NCI-H2107 treated with DMSO at 0.1 percent for 48 hours (cell line): ENCODE data around the gene CACNG5.
"Not testable (repeated sequence)": the region's sequence is repeated elsewhere in the genome, so short reads cannot be mapped to it uniquely, and the experiment has no call there.

ENCODE experiments used
- DNase-seq: peaks from one replicate; lab custom pipeline; 2025; ENCODE audit not compliant: unreplicated experiment; lab: John Stamatoyannopoulos, UW

CACNG5 gene

DNA sequence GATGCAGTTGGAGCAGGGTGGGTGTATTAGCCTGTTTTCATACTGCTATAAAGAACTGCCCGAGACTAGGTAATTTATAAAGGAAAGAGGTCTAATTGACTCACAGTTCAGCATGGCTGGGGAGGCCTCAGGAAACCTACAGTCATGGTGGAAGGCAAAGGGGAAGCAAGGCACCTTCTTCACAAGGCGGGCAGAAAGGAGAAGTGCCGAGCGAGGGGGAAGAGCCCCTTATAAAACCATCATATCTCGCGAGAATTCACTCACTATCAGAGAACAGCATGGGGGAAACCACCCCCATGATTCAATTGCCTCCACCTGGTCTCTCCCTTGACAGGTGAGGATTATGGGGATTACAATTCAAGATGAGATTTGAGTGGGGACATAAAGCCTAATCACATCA lies 68.4 kb downstream of the CACNG5 start:
- not testable (repeated sequence) for DNase-seq

DNA sequence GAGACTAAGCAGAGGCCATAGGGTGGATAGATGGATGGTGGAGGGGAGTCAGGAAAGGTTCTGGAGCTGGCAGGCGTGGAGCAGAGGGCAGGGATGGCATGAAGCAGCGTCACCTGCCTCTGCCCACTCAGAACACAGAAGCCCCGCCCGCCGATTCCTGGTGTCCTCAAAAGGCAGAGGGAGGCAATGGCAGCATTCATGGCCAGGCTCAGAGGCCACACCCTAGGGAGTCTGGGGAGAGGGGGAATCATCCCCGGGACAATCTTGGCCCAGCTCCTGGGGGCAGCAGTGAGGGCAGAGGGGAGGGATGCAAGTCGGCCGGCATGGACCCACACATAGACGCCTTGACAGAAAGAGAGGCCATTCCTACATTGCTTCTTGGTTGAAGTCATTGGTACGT lies 68.9 kb downstream of the CACNG5 start:
- no peak for DNase-seq

DNA sequence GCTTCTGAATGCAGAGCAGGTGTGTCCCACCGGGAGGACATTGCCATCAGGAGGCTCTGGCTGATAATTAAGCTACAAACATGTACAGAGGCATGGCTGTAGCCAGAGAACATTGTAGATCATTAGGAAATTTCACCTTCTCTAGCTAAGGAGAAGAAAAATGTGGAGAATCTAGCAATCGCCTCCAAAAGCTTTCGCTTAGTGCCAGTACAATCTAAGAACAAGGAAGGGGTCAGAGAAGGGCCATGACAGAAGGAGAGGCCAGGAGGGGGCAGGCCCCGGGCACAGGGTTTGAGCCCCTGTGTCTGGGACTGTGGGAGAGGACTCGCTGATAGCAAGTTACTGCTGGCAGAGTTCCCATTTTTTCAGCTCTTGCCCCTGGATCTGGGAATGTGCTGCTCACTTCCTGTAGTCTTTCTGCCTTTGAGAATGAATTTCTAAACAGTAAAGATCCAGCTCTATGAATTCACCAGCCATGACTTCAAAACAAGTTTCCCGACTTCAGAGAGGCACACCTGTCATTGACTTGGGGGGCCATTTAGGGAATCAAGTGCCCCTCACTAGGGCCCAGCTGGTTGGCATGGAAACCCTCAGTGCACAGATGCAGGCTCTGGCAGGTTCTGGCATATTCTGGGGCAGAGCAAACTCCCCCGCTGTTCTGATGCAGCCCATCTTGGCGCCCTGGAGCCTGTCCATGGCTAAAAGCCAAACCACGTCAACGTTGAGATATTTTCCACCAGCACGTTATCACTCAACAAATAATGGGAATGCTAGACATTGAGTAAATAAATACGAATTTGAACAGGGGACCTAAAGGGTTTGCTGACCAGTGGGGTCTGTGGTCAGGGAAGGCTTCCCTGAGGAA lies 70.1 kb downstream of the CACNG5 start:
- peak; percentile 56 for DNase-seq

DNA sequence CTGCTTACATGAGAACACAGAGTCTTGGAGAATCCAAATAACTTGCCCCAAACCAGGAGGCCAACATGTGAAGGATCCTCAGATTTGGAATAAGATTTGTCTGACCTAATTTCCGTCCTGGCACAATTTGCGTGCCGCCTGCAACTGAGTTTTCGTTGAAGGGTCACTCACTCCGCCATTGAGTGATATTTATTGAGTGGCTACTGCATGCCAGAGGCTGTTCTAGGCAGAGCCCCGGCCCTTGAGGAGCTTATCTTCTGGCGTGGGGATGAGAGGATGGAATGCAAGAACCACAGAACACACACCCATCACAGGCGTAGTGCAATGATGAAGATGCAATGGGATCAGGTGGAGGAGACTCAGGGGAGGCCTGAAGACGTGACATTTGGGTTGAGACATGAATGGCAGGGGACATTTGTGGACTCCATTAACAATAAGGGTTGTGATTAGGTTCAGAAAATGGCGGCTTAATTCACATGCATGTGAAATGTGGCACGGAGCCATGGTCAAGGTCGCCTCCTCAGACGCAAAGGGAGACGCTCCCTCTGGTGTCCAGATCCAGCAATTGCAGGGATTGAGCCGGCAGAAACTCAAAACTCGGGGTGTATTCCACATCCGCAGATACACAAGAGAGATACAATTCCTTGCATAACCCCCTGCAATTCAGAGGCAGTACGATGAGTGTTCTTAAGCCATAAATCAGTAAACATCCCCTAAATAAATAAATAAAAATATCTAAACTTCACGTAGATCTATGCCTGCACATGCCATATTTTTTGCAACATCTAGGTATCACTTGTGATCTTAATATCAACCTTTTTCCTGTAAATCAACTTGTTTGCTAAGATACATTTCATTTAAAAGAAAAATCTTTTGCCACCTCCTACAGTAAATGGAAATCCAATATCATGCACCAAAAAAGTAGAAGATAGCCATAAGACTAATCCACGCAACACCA lies 71.7 kb downstream of the CACNG5 start:
- peak; percentile 72 for DNase-seq

DNA sequence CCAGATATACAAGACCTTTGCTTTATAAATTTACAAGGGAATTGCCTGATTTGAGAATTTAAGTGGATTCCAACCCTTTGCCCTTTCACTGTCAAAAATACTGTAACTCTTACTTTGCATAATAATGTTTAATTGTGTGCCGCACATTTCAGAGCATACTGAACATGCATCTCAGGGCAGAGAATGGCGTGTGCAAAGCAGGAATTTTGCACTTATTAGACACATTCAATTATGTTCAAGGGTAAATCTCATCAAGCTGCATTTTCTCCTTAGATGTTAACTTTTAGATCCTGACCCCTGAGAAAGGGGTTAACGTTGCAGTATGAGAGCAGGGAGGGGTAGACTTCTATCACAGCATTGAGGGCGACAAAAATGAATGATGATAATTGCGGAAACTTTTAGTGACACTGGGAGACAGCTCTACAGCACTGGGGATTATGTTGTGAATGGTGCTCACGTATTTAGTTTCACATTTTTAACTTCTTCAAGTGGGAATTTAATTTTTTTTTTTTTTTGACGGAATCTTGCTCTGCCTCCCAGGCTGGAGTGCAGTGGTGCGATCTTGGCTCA lies 75.0 kb downstream of the CACNG5 start:
- no peak for DNase-seq

DNA sequence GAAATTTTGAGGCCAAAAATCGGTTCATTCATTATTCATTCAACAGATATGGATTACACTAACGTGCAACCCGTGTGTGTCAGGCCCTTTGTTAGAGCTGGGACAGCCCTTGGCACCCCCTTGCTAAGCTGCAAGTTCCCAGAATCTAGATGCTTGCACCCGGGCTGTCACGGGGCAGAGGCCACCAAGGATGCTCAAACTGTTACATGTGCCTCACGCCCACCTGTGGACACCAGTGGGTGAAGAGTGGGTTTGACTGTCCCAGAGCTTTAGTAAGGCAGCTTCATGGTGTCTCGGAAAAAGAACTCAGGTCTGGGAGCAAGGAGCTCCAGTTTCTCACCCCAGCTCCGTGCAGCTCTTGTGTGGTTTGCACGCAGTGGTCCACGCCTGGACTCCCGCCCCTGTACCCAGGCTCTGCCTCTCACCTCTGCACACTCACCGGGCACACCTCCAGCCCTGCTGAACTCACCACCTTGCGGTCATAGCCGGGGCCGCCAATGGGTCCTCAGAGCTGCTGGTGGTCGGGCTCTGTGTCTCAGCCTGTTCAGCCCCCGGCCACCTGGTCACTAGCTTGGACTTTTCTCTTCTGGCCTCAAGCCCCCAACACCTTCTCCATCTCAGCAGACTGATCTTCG lies 75.9 kb downstream of the CACNG5 start:
- DNase-seq: no peak

DNA sequence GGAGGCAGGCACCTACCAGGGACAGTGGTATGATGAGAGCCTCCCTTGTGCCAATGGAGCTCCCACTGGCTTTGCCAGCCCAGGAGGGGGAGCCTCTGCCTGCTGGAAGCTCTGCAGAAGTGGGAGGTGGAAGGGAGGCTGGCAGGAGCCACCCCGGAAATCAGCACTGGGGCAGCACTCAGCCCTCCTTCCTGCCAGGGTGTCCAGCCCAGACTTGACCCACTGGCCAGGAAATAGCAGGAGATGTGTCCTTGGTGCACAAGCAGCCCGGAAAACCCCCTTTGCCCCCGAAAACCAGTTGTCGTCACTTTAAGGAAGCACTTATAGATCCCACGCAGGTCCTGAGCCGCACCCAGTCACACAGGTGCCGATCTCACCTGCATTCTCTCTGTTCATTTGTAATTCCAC lies 80.3 kb downstream of the CACNG5 start:
- peak; percentile 7 for DNase-seq

DNA sequence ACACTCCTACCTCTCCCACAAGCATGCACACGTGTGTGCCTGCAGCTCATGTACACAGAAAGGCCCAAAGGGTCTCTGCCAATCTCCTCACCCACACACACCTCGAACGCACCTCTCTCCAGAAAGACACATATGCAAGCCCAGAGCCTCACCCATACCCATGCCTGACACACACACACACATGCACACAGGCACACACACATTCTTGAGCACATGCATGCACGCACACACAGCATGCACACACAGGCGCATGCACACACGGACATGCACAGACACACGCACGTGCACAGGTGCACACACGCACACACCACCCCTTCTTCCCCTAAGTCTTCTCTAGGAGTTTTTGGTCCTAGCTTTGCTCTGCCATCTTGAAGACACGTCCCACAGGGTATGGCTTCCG lies 80.9 kb downstream of the CACNG5 start:
- DNase-seq: no peak

DNA sequence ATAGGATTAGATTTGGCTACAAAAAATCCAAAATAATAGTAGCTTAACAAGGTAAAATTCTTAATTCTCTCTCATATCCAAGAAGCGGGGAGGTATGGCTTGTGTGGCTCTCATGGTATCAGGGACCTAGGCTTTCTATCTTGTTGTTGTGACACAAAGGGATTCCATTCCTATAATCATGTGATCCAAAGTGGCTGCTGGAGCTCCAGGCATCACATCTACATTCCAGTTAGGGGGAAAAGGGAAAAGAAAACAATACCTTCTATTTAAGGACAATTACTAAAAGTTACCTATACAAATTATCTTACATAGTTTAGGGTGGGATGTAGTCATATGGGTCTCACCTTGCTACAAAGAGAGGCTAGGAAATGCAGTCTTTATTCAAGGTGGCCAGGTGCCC lies 82.0 kb downstream of the CACNG5 start:
- DNase-seq: no peak

DNA sequence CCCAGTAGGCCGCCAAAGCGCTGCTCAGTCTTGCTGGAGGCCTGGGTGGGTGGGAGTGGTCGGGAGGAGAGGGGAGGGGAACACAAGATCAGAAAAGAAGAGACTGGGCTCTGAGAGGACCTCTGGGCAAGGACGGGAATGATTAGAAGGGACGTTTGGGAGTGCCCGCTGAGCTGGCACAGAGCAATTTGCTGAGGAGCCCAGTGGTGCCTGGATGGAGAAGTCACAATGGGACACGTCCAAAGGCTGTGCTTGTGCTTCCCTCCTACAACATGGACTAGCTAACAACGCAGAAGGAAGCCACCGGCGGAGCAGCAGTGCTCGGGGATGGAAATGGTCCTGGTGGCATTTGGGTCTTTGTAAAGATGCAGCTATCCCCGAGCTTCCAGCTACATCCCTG lies 84.0 kb downstream of the CACNG5 start:
- no peak for DNase-seq

DNA sequence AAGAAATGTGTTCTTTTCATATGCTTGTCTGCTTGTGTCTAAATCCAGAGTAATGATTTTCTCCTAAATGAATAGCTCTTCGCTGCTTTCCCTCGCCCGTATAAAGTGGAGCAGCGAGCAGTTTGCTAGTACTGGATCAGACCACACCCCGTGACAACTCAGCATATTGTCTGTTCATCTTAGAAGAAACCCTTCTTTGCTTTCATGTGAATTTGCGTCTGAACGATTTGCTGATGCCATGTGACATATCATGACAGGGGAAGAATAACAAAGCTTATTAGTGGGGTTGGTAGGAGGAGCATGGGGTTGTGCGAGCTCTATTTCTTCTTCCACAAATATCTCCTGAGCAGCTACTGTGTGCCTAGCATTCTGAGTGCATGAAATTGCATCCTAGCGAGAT lies 85.5 kb downstream of the CACNG5 start:
- no peak for DNase-seq

DNA sequence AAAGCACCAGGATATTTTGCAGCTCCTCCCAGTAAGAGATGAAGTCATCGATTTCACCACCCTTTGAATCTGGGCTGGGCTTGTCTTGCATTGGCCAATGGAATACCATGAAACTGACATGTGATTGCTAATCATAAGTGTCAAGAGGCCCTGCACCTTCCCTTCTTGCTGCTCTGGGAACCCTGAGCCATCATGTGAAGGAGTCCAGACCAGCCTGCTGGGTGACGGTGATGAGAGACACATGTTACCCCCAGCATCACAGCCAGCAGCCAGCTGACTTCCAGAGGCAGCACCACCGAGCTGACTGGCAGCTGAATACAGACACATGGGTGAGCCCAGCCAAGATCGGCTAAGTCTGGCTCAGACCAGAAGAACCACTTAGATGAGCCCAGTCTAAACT lies 86.0 kb downstream of the CACNG5 start:
- no peak for DNase-seq

DNA sequence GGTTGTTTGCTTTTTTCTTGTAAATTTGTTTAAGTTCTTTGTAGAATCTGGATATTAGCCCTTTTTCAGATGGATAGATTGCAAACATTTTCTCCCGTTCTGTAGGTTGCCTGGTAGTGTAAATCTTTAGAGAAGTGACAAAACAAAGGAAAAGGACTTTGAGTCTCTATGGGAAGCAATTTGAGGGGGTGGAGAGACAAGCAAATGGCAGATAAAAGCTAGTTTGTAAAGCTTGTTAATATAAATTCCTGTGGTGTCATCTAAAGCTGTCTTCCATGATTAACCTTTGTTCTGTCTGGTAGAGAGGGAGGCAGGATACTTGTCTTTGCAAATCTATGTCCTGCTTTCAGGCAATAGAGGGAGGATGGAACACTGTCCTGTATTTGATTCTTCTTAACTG lies 89.0 kb downstream of the CACNG5 start:
- no peak for DNase-seq

DNA sequence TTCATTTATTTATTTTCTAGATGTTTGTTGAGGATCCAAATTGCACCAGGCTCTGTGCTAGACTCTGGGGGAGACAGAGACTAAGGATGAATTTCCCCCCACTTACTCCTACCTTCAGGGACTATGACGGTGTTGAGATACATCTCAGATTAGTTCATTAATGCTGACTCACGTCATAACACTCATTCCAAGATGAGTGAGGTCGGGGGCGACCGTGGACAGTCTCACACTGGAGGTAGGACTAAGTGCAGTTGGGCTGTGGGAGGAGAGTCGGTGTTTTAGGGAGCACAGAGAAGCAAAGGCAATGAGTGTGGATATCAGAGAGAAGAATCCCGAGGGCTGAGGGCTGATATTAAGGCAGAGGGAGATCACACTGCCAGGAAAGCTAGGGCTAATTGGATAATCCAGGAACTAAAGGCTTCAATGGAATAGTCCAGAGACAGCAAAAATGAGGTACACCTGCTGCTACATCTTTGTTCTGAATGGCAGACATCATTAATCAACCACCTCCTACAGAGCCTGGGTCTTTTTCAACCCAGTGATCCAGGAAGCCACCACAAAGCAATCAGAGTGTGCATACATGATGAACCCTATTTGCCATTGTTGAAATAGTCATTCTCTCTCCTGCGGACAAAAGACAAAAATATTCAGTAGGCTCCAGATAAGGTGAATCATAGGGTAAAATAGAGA lies 91.0 kb downstream of the CACNG5 start:
- DNase-seq: no peak

DNA sequence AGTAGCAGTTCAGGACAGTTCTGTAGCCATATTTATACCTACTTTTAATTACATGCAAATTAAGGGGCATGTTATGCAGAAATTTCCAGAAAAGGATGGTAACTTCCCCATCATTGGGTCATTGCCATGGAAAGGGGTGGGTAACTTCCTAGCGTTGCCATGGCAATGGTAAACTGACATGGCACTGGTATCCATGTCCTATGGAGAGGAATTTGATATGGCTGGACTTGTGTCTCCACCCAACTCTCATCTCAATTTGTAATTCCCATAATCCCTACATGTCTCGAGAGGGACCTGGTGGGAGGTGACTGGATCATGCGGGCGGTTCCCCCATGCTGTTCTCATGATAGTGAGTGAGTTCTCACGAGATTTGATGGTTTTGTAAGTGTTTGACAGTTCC lies 94.0 kb downstream of the CACNG5 start:
- DNase-seq: no peak

DNA sequence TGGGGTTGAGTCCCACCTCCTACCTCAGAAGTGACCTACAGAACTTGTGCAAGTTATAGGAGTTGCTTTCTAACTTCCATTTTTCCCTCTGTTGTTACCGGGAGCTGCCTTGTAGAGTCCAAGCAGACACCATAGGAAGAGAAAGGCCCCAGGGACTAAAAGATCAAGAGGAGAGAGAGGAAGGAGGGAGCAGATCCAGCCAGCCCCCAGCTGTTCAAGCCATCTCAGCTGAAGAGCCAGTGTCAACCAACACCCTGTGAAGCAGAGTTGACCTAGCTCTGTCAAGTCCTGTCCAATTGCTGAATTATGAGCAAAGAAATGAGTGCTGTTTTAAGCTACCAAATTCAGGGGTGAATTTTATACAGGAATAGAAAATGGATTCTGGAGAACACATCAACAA lies 94.7 kb downstream of the CACNG5 start:
- no peak for DNase-seq

DNA sequence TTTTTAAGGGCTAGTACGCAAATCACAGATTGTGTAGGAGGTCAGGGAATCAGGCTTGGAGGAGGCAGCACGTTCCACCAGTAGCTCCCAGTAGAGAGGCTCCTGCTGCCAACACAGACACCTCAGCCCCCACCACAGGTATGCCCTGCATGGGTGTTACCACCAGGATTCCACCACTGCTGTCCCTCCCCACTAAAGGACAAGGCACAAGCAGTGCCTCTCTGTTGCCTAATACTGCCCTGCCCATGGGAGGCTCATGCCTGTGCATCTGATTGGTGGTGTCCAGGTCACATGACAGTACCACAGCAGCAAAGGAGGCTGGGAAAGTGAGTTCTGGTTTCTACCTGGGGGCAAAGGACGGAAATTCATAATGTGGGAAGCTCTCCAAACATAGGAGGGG lies 96.0 kb downstream of the CACNG5 start:
- no peak for DNase-seq

DNA sequence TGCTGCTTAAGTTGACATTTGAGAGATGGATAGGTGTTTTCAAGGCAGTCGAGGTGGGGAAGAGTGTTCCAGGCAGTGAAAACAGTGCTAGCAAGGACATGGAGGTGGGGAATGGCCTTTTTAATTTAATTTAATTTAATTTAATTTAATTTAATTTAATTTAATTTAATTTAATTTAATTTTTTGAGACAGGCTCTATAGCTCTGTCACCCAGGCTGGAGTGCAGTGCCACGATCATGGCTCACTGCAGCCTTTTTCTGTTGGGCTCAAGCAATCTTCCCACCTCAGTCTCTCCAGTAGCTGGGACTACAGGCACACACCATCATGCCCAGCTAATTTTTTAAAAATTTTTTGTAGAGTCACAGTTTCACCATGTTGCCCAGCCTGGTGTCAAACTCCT lies 97.4 kb downstream of the CACNG5 start:
- no peak for DNase-seq

DNA sequence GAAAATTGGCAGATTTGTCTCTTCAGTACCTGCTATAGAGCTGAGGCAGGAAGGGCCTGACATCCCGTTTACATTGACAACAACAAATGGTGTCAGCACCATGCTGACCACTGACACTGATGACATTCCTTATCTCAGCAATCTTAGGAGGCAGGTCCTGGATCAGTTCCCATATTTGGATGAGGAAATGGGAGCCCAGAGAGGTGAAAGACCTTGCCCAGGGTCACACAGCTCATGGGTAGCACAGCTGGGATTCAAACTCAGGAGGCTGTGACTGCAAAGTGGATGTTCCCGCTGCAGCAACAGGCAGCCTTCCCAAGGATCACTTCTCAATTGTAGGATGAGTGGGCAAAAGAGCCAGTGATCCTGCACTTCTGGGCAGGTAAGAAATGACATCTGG lies 99.1 kb downstream of the CACNG5 start:
- no peak for DNase-seq
